Measurements from ENCODE around the gene TRAPPC12. TPM values are rescaled to one million over a fixed set of nuclear protein-coding genes. Genes with fewer than 3 reads are reported as not detected.
"Not testable (repeated sequence)": the region's sequence is repeated elsewhere in the genome, so short reads cannot be mapped to it uniquely, and the experiment has no call there.

Gene TRAPPC12
- total RNA-seq, 4 donors from 2014 or later = 125 to 157 (median 145) TPM

GRCh38 chr2:3356799-3357198 is 22.7 kb upstream of the TRAPPC12 start:
- H3K36me3 ChIP-seq = peaks cover 0 to 25% (median 9%) of the 10 kb centered on the region in 3 donors
- WGBS, 2 donors = 81% methylated on average over 2 of the region's 2 CpGs
- peaks cover 0 to 6% (median 0%) of the 10 kb centered on the region in 4 donors for H3K9me3 ChIP-seq
- no peak overlapping the region for H3K4me3 ChIP-seq
- no peak for DNase-seq (ENCODE audit: low spot score in 2 of 2)
- no peaks in the 10 kb centered on the region for H3K27me3 ChIP-seq
- no peak for TF ChIP-seq CTCF (IDR thresholded peaks at IDR 0.05)
- TF ChIP-seq EP300 (IDR thresholded peaks at IDR 0.05) = no peak
- no peak for TF ChIP-seq POLR2A (IDR thresholded peaks at IDR 0.05)
- no peaks in the 10 kb centered on the region for H3K4me1 ChIP-seq
- H3K27ac ChIP-seq = no peak overlapping the region

GRCh38 chr2:3357446-3357845 is 22.0 kb upstream of the TRAPPC12 start:
- WGBS, 2 donors = 71 to 85% methylated on average over 2 of the region's 2 CpGs
- H3K9me3 ChIP-seq; H3K27ac ChIP-seq; DNase-seq (ENCODE audit: low spot score in 2 of 2); H3K27me3 ChIP-seq; H3K4me1 ChIP-seq; H3K4me3 ChIP-seq: not testable (repeated sequence)
- H3K36me3 ChIP-seq = peaks cover 0 to 20% (median 6%) of the 10 kb centered on the region in 3 donors

- Histone ChIP-seq H3K4me1 (no peaks in the 10 kb centered on the region), H3K4me3 (no peak overlapping the region), H3K27ac (no peak overlapping the region), H3K9me3 (no peaks in the 10 kb centered on the region), H3K36me3 (peaks cover 0 to 15% (median 3%) of the 10 kb centered on the region in 3 donors), H3K27me3 (no peaks in the 10 kb centered on the region)
- 88 to 95% methylated on average over 8 of the region's 8 CpGs for WGBS, 2 donors
- no peak for DNase-seq (ENCODE audit: low spot score in 2 of 2)
- TF ChIP-seq POLR2A (IDR thresholded peaks at IDR 0.05) (no peak), CTCF (IDR thresholded peaks at IDR 0.05) (no peak), EP300 (IDR thresholded peaks at IDR 0.05) (no peak)
These were observed 21.6 kb upstream of the TRAPPC12 start for GRCh38 chr2:3357926-3358325.

GRCh38 chr2:3361518-3362389 is 17.7 kb upstream of the TRAPPC12 start:
- H3K27me3 ChIP-seq = no peaks in the 10 kb centered on the region
- no peaks in the 10 kb centered on the region for H3K36me3 ChIP-seq
- no peak overlapping the region for H3K4me3 ChIP-seq
- no peaks in the 10 kb centered on the region for H3K9me3 ChIP-seq
- 85 to 93% methylated on average over 17 of the region's 17 CpGs for WGBS, 2 donors
- TF ChIP-seq EP300 (IDR thresholded peaks at IDR 0.05) (no peak), POLR2A (IDR thresholded peaks at IDR 0.05) (no peak), CTCF (IDR thresholded peaks at IDR 0.05) (no peak)
- no peak for DNase-seq (ENCODE audit: low spot score in 2 of 2)
- no peak overlapping the region for H3K27ac ChIP-seq
- H3K4me1 ChIP-seq = no peaks in the 10 kb centered on the region

GRCh38 chr2:3365219-3365618 is 14.3 kb upstream of the TRAPPC12 start:
- Histone ChIP-seq H3K9me3 (no peaks in the 10 kb centered on the region), H3K36me3 (peaks cover 0 to 7% (median 0%) of the 10 kb centered on the region in 3 donors), H3K4me1 (no peaks in the 10 kb centered on the region), H3K27ac (no peak overlapping the region), H3K4me3 (no peak overlapping the region), H3K27me3 (no peaks in the 10 kb centered on the region)
- 76 to 78% methylated on average over 5 of the region's 5 CpGs for WGBS, 2 donors
- DNase-seq (ENCODE audit: low spot score in 2 of 2) = no peak
- TF ChIP-seq CTCF (IDR thresholded peaks at IDR 0.05) = no peak
- no peak for TF ChIP-seq EP300 (IDR thresholded peaks at IDR 0.05)
- TF ChIP-seq POLR2A (IDR thresholded peaks at IDR 0.05) = no peak

All from tibial nerve (tissue), 4 donors.